HG03558 (cell line): ENCODE results near the gene IREB2.
"Not testable (repeated sequence)": the region's sequence is repeated elsewhere in the genome, so short reads cannot be mapped to it uniquely, and the experiment has no call there.

Experiments used
- ATAC-seq: cut with Tn5 transposase; IDR thresholded peaks from one replicate; pipeline ENCODE4 v1.9.1; 2021; ENCODE audit warnings: moderate number of reproducible peaks; ENCODE audit not compliant: unreplicated experiment; ENCODE audit errors: extremely low read depth

The IREB2 gene

GRCh38 chr15:78437762-78438618 is at the start of gene IREB2:
TSS of gene IREB2 (plus strand) at chr15:78438216. CDS start at chr15:78438338, 122 bp downstream.
- peak; percentile 75 for ATAC-seq

GRCh38 chr15:78388865-78389264 is 49.2 kb upstream of the IREB2 start:
- no peak for ATAC-seq

GRCh38 chr15:78389322-78389721 is 48.7 kb upstream of the IREB2 start:
- no peak for ATAC-seq

- ATAC-seq: no peak
Observed at GRCh38 chr15:78389738-78390137, 48.3 kb upstream of the IREB2 start.

GRCh38 chr15:78390242-78390641 is 47.8 kb upstream of the IREB2 start:
- ATAC-seq: no peak

- no peak for ATAC-seq
Observed at GRCh38 chr15:78390826-78391225, 47.2 kb upstream of the IREB2 start.

- no peak for ATAC-seq
Observed at GRCh38 chr15:78391781-78392180, 46.2 kb upstream of the IREB2 start.

- no peak for ATAC-seq
Observed at GRCh38 chr15:78392430-78392829, 45.6 kb upstream of the IREB2 start.

GRCh38 chr15:78393137-78393536 is 44.9 kb upstream of the IREB2 start:
- ATAC-seq: no peak

GRCh38 chr15:78394026-78394425 is 44.0 kb upstream of the IREB2 start:
- no peak for ATAC-seq

GRCh38 chr15:78394981-78395616 is 42.9 kb upstream of the IREB2 start:
- no peak for ATAC-seq

- ATAC-seq: no peak
Observed at GRCh38 chr15:78396186-78396814, 41.7 kb upstream of the IREB2 start.

- ATAC-seq: no peak
Observed at GRCh38 chr15:78396976-78397375, 41.0 kb upstream of the IREB2 start.

- ATAC-seq: no peak
Observed at GRCh38 chr15:78397382-78397781, 40.6 kb upstream of the IREB2 start.

GRCh38 chr15:78398076-78398825 is 39.8 kb upstream of the IREB2 start:
- ATAC-seq: no peak

GRCh38 chr15:78399091-78399490 is 38.9 kb upstream of the IREB2 start:
- no peak for ATAC-seq

GRCh38 chr15:78402061-78402610 is 35.9 kb upstream of the IREB2 start:
- ATAC-seq: no peak

- no peak for ATAC-seq
Observed at GRCh38 chr15:78404125-78404524, 33.9 kb upstream of the IREB2 start.

GRCh38 chr15:78404796-78405195 is 33.2 kb upstream of the IREB2 start:
- not testable (repeated sequence) for ATAC-seq

GRCh38 chr15:78405336-78405924 is 32.6 kb upstream of the IREB2 start:
- no peak for ATAC-seq
